Measurements from ENCODE around the gene ITGBL1. TPM values are rescaled to one million over a fixed set of nuclear protein-coding genes. Genes with fewer than 3 reads are reported as not detected.

ITGBL1 gene
- total RNA-seq, 1 experiment from 2014 or later, result 37.1 TPM

- Histone ChIP-seq H3F3A (ENCODE audit: low read length, unreplicated experiment) (no peaks in the 10 kb centered on the region), H3K27ac (ENCODE audit: low read length) (no peak overlapping the region), H3K4me3 (ENCODE audit: low read length) (no peak overlapping the region), H3K4me2 (ENCODE audit: low read length) (no peak overlapping the region), H3K27me3 (ENCODE audit: low read length) (no peaks in the 10 kb centered on the region), H3K9ac (ENCODE audit: low read length) (no peak overlapping the region), H3K9me3 (ENCODE audit: low read length) (no peaks in the 10 kb centered on the region), H3K9me2 (replicated peaks; ENCODE audit: low read length) (no peaks in the 10 kb centered on the region), H3K36me3 (ENCODE audit: low read depth, low read length) (no peaks in the 10 kb centered on the region), H2AFZ (ENCODE audit: low read length) (no peak overlapping the region), H4K20me1 (ENCODE audit: low read length) (no peaks in the 10 kb centered on the region), H3K4me1 (ENCODE audit: insufficient read depth, low read length) (peaks cover 5% of the 10 kb centered on the region), H3K79me2 (ENCODE audit: low read length) (peaks cover 16% of the 10 kb centered on the region; the same call in 1 of the 2 replicates)
- ATAC-seq (no peak), DNase-seq (no peak)
- CTCF ChIA-PET, result no interaction called here
- POLR2A ChIA-PET (ENCODE audit: unreplicated experiment), result no interaction called here
- intact Hi-C loops (cut with micrococcal nuclease), result no loop called here
- no TSS peak for BruUV-seq (replicated peaks)
- TF ChIP-seq EZH2phosphoT487 (IDR thresholded peaks at IDR 0.05; ENCODE audit: borderline replicate concordance, low read length), result no peak
- no peak for TF ChIP-seq EZH2 (IDR thresholded peaks at IDR 0.05; ENCODE audit: low read length, unreplicated experiment)
- TF ChIP-seq CTCF (conservative IDR thresholded peaks at IDR 0.05; ENCODE audit: low read depth, low read length), result no peak
Observed at GRCh38 chr13:101556676-101557123, 104.2 kb downstream of the ITGBL1 start.

- Histone ChIP-seq H3K9ac (ENCODE audit: low read length) (no peak overlapping the region), H3K79me2 (ENCODE audit: low read length) (peaks cover 6% of the 10 kb centered on the region; the same call in 1 of the 2 replicates), H3K9me3 (ENCODE audit: low read length) (no peaks in the 10 kb centered on the region), H2AFZ (ENCODE audit: low read length) (no peak overlapping the region), H3K4me3 (ENCODE audit: low read length) (no peak overlapping the region), H3F3A (ENCODE audit: low read length, unreplicated experiment) (peaks cover 5% of the 10 kb centered on the region), H3K27ac (ENCODE audit: low read length) (no peak overlapping the region), H3K4me1 (ENCODE audit: insufficient read depth, low read length) (peaks cover 14% of the 10 kb centered on the region), H3K27me3 (ENCODE audit: low read length) (no peaks in the 10 kb centered on the region), H3K4me2 (ENCODE audit: low read length) (no peak overlapping the region), H3K36me3 (ENCODE audit: low read depth, low read length) (no peaks in the 10 kb centered on the region), H3K9me2 (replicated peaks; ENCODE audit: low read length) (no peaks in the 10 kb centered on the region), H4K20me1 (ENCODE audit: low read length) (no peaks in the 10 kb centered on the region)
- BruUV-seq (replicated peaks), result no TSS peak
- TF ChIP-seq EZH2 (IDR thresholded peaks at IDR 0.05; ENCODE audit: low read length, unreplicated experiment), result no peak
- TF ChIP-seq EZH2phosphoT487 (IDR thresholded peaks at IDR 0.05; ENCODE audit: borderline replicate concordance, low read length), result no peak
- TF ChIP-seq CTCF (conservative IDR thresholded peaks at IDR 0.05; ENCODE audit: low read depth, low read length), result no peak
- intact Hi-C loops (cut with micrococcal nuclease), result no loop called here
- no peak for DNase-seq
- ChIA-PET CTCF (no interaction called here), POLR2A (ENCODE audit: unreplicated experiment) (no interaction called here)
- ATAC-seq, result no peak
Observed at GRCh38 chr13:101565317-101565716, 112.8 kb downstream of the ITGBL1 start.

GRCh38 chr13:101567841-101568240 is 115.4 kb downstream of the ITGBL1 start:
- Histone ChIP-seq H2AFZ (ENCODE audit: low read length) (no peak overlapping the region), H3K9me3 (ENCODE audit: low read length) (no peaks in the 10 kb centered on the region), H3K9me2 (replicated peaks; ENCODE audit: low read length) (no peaks in the 10 kb centered on the region), H3K4me2 (ENCODE audit: low read length) (no peak overlapping the region), H4K20me1 (ENCODE audit: low read length) (no peaks in the 10 kb centered on the region), H3K27ac (ENCODE audit: low read length) (no peak overlapping the region), H3K4me3 (ENCODE audit: low read length) (no peak overlapping the region), H3K9ac (ENCODE audit: low read length) (no peak overlapping the region), H3K36me3 (ENCODE audit: low read depth, low read length) (no peaks in the 10 kb centered on the region), H3K27me3 (ENCODE audit: low read length) (no peaks in the 10 kb centered on the region), H3K79me2 (ENCODE audit: low read length) (peaks cover 25% of the 10 kb centered on the region), H3K4me1 (ENCODE audit: insufficient read depth, low read length) (peaks cover 35% of the 10 kb centered on the region), H3F3A (ENCODE audit: low read length, unreplicated experiment) (peaks cover 5% of the 10 kb centered on the region)
- TF ChIP-seq EZH2 (IDR thresholded peaks at IDR 0.05; ENCODE audit: low read length, unreplicated experiment) (no peak), EZH2phosphoT487 (IDR thresholded peaks at IDR 0.05; ENCODE audit: borderline replicate concordance, low read length) (no peak), CTCF (conservative IDR thresholded peaks at IDR 0.05; ENCODE audit: low read depth, low read length) (no peak)
- DNase-seq, result no peak
- BruUV-seq (replicated peaks), result no TSS peak
- POLR2A ChIA-PET (ENCODE audit: unreplicated experiment), result no interaction called here
- intact Hi-C loops (cut with micrococcal nuclease), result no loop called here
- CTCF ChIA-PET, result no interaction called here
- no peak for ATAC-seq
